ENCODE data around the gene SRGAP1.

- TF ChIP-seq CTCF (IDR thresholded peaks at IDR 0.05) = no peak
- TF ChIP-seq EP300 (IDR thresholded peaks at IDR 0.05) = no peak
- TF ChIP-seq POLR2A (IDR thresholded peaks at IDR 0.05) = no peak
Measured at GRCh38 chr12:64189530-64189929, 345.0 kb downstream of the SRGAP1 start.

Measured in gastroesophageal sphincter (tissue), 3 donors.